ENCODE results near the gene MAST4.

MAST4 gene

DNA sequence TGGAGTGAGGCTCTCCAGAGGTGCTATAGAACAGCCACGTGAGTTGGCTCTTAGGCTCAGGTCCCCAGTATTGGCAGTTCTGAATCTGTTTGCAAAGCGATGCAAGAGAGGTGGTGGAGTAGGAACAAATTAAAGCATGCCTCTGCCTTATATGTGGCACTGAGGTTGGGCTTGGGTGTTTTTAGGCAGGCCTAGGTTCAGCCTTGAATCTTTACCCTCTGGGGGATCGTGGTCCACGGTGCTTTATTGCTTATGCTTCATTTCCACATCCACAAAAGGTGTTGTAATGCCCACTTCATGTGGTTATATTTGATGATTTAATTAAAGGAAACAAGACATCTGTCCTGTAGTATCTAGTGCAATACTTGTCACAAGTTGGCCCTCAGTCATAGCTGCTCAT is 544.2 kb downstream of the MAST4 start:
- in situ Hi-C loops (cut with HindIII; ENCODE audit: low sequenced_read_pairs): no loop called here

- in situ Hi-C loops (cut with HindIII; ENCODE audit: low sequenced_read_pairs): no loop called here
These were observed 545.5 kb downstream of the MAST4 start for GRCh38 chr5:67141644-67142043.

DNA sequence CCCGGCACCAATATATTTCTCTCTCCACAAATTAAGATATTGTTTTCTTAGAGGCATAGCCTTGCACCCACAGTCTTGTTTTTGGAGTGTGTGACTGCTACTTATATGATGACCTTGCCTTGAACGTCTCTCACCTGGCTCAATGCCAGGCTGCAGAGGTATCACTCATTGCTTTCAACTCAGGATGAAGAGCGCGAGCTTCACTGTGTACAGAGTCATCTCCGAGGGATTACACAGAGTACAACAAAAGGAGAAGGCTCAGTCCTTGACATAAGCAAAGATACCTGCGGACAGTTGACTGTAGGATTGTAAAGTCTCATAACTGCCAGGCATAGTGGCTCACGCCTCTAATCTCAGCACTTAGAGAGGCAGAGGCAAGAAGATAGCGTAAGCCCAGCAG is 546.6 kb downstream of the MAST4 start:
- in situ Hi-C loops (cut with HindIII; ENCODE audit: low sequenced_read_pairs): no loop called here

- in situ Hi-C loops (cut with HindIII; ENCODE audit: low sequenced_read_pairs): no loop called here
These were observed 547.4 kb downstream of the MAST4 start for GRCh38 chr5:67143549-67143948.

- in situ Hi-C loops (cut with HindIII; ENCODE audit: low sequenced_read_pairs): no loop called here
These were observed 548.0 kb downstream of the MAST4 start for GRCh38 chr5:67144183-67144639.

GRCh38 chr5:67146574-67146973 is 550.4 kb downstream of the MAST4 start:
- in situ Hi-C loops (cut with HindIII; ENCODE audit: low sequenced_read_pairs): no loop called here

- in situ Hi-C loops (cut with HindIII; ENCODE audit: low sequenced_read_pairs): no loop called here
These were observed 550.8 kb downstream of the MAST4 start for GRCh38 chr5:67146981-67147380.

DNA sequence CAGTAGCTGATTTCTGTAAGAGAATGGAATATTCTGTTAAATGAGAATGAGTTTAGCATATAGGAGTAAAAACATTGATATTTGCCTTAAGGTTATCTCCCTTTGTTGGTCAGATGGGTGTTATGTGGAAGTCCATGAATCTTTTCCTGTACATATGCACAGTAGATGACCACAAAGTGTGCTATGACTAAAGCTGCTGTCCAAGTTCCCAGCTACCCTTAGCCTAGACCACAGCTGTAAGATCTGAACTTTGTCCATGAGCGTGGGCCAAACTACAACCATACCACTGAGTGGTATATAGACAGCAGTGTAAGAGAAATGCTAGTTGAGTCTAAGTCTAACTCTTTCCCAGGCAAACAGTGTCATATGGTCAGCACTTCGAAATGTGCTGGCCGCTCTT is 551.6 kb downstream of the MAST4 start:
- in situ Hi-C loops (cut with HindIII; ENCODE audit: low sequenced_read_pairs): no loop called here

GRCh38 chr5:67149057-67149950 is 553.1 kb downstream of the MAST4 start:
- in situ Hi-C loops (cut with HindIII; ENCODE audit: low sequenced_read_pairs): no loop called here

- in situ Hi-C loops (cut with HindIII; ENCODE audit: low sequenced_read_pairs): loop anchor here (25.0 kb wide), 1 partner anchor 838 kb away; no protein-coding TSS in a partner anchor
These were observed 553.8 kb downstream of the MAST4 start for GRCh38 chr5:67149951-67150523.

DNA sequence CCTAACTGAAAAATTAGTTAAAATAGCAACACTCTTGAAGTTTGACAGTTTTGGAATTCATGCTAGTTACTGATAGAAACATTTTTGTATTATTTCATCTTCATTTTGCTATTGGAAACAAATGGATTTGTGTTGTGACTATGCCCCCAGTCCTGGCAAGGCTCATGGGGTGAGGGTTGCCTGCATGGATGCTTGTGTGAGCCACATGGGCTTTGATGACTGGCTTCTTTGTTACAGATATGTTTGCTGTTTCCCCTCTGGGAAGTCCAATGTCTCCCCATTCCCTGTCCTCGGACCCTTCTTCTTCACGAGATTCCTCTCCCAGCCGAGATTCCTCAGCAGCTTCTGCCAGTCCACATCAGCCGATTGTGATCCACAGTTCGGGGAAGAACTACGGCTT is 556.2 kb downstream of the MAST4 start:
- in situ Hi-C loops (cut with HindIII; ENCODE audit: low sequenced_read_pairs): loop anchor here (25.0 kb wide), 1 partner anchor 840 kb away; no protein-coding TSS in a partner anchor

DNA sequence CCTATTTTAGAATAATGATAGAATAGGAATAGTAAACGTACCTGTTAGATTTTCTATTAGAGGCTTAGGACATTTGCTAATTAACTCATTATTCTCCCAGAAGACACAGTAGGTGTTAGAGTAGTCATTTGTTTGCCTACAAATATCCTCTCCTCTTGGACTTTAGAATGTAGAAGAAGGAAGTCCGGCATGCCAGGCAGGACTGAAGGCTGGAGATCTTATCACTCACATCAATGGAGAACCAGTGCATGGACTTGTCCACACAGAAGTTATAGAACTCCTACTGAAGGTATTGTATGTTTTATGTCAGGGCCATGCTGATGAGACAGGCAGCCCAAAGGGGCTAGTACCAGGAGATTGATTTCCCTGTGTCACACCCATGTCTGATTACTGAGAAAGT is 557.1 kb downstream of the MAST4 start:
- in situ Hi-C loops (cut with HindIII; ENCODE audit: low sequenced_read_pairs): loop anchor here (25.0 kb wide), 1 partner anchor 841 kb away; no protein-coding TSS in a partner anchor

- in situ Hi-C loops (cut with HindIII; ENCODE audit: low sequenced_read_pairs): loop anchor here (25.0 kb wide), 1 partner anchor 842 kb away; no protein-coding TSS in a partner anchor
These were observed 558.5 kb downstream of the MAST4 start for GRCh38 chr5:67154556-67155206.

- in situ Hi-C loops (cut with HindIII; ENCODE audit: low sequenced_read_pairs): loop anchor here (25.0 kb wide), 1 partner anchor 845 kb away; no protein-coding TSS in a partner anchor
These were observed 560.9 kb downstream of the MAST4 start for GRCh38 chr5:67156976-67157583.

DNA sequence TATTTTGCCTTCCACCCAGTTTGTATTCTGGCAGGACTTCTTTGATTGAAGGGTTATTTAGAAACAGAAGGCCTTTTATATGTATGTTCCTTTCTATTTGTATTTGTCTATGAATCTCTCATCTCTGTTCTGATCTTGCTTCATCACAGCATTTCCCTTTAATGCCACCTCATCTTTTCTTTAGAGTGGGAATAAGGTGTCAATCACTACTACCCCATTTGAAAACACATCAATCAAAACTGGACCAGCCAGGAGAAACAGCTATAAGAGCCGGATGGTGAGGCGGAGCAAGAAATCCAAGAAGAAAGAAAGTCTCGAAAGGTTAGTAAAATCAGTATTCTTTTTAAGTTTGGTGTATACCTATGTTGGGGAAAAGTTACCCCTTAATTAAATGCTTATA is 564.1 kb downstream of the MAST4 start:
- in situ Hi-C loops (cut with HindIII; ENCODE audit: low sequenced_read_pairs): loop anchor here (5.0 to 25.0 kb wide), 2 partner anchors 52 to 848 kb away; no protein-coding TSS in a partner anchor

DNA sequence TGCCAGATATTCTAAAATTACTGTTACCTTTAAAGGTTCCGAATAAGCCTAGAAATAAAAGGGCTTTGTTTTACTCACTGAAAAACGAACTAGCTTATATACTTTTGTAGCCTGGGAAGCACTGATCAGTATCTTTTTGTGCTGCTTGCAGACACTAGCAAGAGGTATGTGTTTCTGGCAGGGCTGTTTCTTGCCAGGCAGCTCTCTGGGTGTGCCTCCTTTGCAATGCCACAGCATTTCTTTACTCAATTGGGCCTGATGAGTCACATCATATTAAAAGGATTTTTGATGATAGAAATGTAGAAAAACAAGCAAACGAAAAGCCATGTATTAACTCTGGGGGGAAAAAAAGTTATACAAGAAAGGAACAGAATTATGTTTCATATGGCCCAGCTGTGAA is 564.8 kb downstream of the MAST4 start:
- in situ Hi-C loops (cut with HindIII; ENCODE audit: low sequenced_read_pairs): loop anchor here (5.0 to 25.0 kb wide), 2 partner anchors 51 to 849 kb away; no protein-coding TSS in a partner anchor

DNA sequence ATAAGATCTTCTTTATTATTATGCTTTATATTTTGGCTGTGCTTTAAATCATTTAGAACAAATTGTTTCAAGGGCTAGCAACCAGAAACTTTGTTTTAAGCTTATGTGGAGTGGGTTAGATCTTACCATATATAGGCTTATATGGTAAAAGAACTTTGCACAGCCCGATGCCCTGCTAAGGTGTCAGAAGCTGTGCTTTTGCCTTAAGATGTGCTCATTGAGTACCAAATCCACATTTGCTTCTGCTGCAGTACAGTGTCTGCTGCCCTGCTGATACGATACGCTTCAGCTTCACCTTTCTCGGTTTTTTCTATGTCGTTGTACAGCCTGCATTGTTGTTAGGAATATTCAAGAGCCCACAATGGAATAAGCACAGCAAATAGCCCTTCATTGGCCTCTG is 565.6 kb downstream of the MAST4 start:
- in situ Hi-C loops (cut with HindIII; ENCODE audit: low sequenced_read_pairs): loop anchor here (5.0 to 25.0 kb wide), 2 partner anchors 51 to 849 kb away; no protein-coding TSS in a partner anchor

DNA sequence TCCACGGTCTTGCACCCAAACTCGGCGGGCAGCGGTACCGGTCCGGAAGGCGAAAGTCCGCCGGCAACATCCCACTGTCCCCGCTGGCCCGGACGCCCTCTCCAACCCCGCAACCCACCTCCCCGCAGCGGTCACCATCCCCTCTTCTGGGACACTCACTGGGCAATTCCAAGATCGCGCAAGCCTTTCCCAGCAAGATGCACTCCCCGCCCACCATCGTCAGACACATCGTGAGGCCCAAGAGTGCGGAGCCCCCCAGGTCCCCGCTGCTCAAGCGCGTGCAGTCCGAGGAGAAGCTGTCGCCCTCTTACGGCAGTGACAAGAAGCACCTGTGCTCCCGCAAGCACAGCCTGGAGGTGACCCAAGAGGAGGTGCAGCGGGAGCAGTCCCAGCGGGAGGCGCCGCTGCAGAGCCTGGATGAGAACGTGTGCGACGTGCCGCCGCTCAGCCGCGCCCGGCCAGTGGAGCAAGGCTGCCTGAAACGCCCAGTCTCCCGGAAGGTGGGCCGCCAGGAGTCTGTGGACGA is 567.1 kb downstream of the MAST4 start:
- in situ Hi-C loops (cut with HindIII; ENCODE audit: low sequenced_read_pairs): loop anchor here (5.0 to 25.0 kb wide), 2 partner anchors 49 to 851 kb away; no protein-coding TSS in a partner anchor

- in situ Hi-C loops (cut with HindIII; ENCODE audit: low sequenced_read_pairs): loop anchor here (5.0 to 25.0 kb wide), 2 partner anchors 48 to 852 kb away; no protein-coding TSS in a partner anchor
These were observed 567.8 kb downstream of the MAST4 start for GRCh38 chr5:67163863-67164595.
